ENCODE measurements around the gene SLC27A5. TPM values are rescaled to one million over a fixed set of nuclear protein-coding genes. Genes with fewer than 3 reads are reported as not detected.

The SLC27A5 gene
- total and polyA plus RNA-seq, 2 of the 13 experiments (the other 11 are each of a cell fraction or from before 2014, with no cell fraction given), result 30.3 to 40.2 TPM

DNA sequence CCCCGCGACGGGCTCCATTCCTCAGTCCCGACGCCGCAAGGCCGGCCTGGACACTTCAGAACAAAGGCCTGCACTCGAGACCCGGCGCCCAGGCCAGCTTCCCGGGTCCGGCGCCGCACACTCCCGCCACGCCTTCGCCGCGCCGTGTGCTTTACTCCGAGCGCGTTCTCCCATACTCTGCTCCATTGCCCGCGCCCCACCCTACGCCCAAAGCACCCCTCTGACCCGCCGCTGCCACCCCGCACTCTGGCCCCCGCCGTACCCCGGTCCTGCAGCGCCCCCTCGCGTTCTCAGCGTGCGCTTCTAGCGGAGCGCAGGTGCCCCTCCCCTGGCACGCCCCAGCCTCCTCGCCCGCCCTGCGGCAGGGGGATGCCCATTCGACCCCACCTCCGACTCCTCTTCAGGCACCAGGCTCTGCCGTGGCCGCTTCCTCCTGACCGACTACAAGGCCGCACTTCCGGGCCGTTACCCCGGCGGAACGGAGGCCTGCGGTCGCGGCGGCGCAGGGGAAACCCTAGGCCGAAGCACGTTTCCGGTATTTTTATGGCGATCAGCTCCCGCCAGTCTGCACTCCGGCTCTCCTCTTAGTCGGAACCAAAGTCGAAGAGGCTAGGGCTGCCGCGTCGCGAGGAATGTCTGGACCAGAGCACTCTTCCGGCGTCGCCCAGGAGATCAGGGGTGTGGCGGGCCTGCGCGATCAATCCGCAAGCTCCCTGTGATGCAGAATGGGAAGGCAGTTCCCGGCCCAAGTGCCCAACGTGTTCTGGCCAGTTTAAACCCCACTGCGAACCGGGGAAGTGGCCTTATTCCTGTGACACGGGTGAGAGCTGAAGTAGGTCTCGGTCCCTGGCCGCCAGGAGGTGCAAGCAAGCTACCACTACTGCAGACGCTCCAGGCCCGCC lies 7.8 kb upstream of the SLC27A5 start, which contains the start of gene ZBTB45 (continued):
- TF ChIP-seq ZNF570 (CRISPR knock-in tag; IDR thresholded peaks at IDR 0.05; ENCODE audit: borderline replicate concordance), result 0 out of 2 replicates have a peak, but pooled peaks have one; percentile 74
- no peak for TF ChIP-seq ZKSCAN5 (CRISPR knock-in tag; IDR thresholded peaks at IDR 0.05)
- no peak for TF ChIP-seq PLRG1 (conservative IDR thresholded peaks at IDR 0.05)
- TF ChIP-seq ATM (IDR thresholded peaks at IDR 0.05; ENCODE audit: borderline replicate concordance), result no peak
- no peak for TF ChIP-seq BRCA1 (CRISPR knock-in tag; IDR thresholded peaks at IDR 0.05)
- TF ChIP-seq ZNF790 (CRISPR knock-in tag; IDR thresholded peaks at IDR 0.05; ENCODE audit: borderline replicate concordance), result 0 out of 2 replicates have a peak, but pooled peaks have one; percentile 59
- peak; percentile 98 for TF ChIP-seq YEATS4 (CRISPR knock-in tag; IDR thresholded peaks at IDR 0.05; ENCODE audit: borderline replicate concordance)
- TF ChIP-seq ZNF572 (CRISPR knock-in tag; IDR thresholded peaks at IDR 0.05), result 0 out of 2 replicates have a peak, but pooled peaks have one; percentile 81
- TF ChIP-seq, protein P1, sequence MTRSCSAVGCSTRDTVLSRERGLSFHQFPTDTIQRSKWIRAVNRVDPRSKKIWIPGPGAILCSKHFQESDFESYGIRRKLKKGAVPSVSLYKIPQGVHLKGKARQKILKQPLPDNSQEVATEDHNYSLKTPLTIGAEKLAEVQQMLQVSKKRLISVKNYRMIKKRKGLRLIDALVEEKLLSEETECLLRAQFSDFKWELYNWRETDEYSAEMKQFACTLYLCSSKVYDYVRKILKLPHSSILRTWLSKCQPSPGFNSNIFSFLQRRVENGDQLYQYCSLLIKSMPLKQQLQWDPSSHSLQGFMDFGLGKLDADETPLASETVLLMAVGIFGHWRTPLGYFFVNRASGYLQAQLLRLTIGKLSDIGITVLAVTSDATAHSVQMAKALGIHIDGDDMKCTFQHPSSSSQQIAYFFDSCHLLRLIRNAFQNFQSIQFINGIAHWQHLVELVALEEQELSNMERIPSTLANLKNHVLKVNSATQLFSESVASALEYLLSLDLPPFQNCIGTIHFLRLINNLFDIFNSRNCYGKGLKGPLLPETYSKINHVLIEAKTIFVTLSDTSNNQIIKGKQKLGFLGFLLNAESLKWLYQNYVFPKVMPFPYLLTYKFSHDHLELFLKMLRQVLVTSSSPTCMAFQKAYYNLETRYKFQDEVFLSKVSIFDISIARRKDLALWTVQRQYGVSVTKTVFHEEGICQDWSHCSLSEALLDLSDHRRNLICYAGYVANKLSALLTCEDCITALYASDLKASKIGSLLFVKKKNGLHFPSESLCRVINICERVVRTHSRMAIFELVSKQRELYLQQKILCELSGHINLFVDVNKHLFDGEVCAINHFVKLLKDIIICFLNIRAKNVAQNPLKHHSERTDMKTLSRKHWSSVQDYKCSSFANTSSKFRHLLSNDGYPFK (CRISPR knock-in tag; IDR thresholded peaks at IDR 0.05; ENCODE audit: borderline replicate concordance), result peak; percentile 98
- peak; percentile 98 for TF ChIP-seq ZC3H13 (CRISPR knock-in tag; IDR thresholded peaks at IDR 0.05)
- TF ChIP-seq CC2D1A (CRISPR knock-in tag; IDR thresholded peaks at IDR 0.05), result peak; percentile 83
- peak; percentile 90; the same call in 1 of the 2 replicates for TF ChIP-seq ZNF225 (CRISPR knock-in tag; IDR thresholded peaks at IDR 0.05)
- TF ChIP-seq IRF1 (CRISPR knock-in tag; IDR thresholded peaks at IDR 0.05; ENCODE audit: low read depth), result no peak
- TF ChIP-seq HMGXB3 (CRISPR knock-in tag; IDR thresholded peaks at IDR 0.05; ENCODE audit: borderline replicate concordance), result peak; percentile 94
- no peak for TF ChIP-seq DDIT3 (CRISPR knock-in tag; IDR thresholded peaks at IDR 0.05)
- TF ChIP-seq ZMYM4 (CRISPR knock-in tag; IDR thresholded peaks at IDR 0.05), result peak; percentile 96
- peak; percentile 50; the same call in 1 of the 2 replicates for TF ChIP-seq KAT7 (CRISPR knock-in tag; IDR thresholded peaks at IDR 0.05; ENCODE audit: borderline replicate concordance)
- TF ChIP-seq ZNF776 (CRISPR knock-in tag; IDR thresholded peaks at IDR 0.05), result peak; percentile 76
- TF ChIP-seq ZNF709 (CRISPR knock-in tag; IDR thresholded peaks at IDR 0.05), result peak; percentile 95; the same call in 1 of the 2 replicates
- peak; percentile 24; the same call in 1 of the 2 replicates for TF ChIP-seq ZNF263 (CRISPR knock-in tag; IDR thresholded peaks at IDR 0.05)
- no peak for TF ChIP-seq ZNF557 (CRISPR knock-in tag; IDR thresholded peaks at IDR 0.05)

Measured in HepG2 (cell line).